ENCODE measurements around the gene DCDC1. TPM values are rescaled to one million over a fixed set of nuclear protein-coding genes. Genes with fewer than 3 reads are reported as not detected.

Gene DCDC1
- total RNA-seq, 1 donor from 2014 or later, result 0.03 TPM

GRCh38 chr11:31237819-31238760 lies 131.4 kb downstream of the DCDC1 start:
- DNase-seq (ENCODE audit: low read depth), result no peak

GRCh38 chr11:31236143-31236542 lies 133.4 kb downstream of the DCDC1 start:
- peak; percentile 7 for DNase-seq (ENCODE audit: low read depth)

GRCh38 chr11:31233425-31233824 lies 136.1 kb downstream of the DCDC1 start:
- DNase-seq (ENCODE audit: low read depth), result no peak

- no peak for DNase-seq (ENCODE audit: low read depth)
Measured at GRCh38 chr11:31231601-31232000, 137.9 kb downstream of the DCDC1 start.

- no peak for DNase-seq (ENCODE audit: low read depth)
Measured at GRCh38 chr11:31218847-31219246, 150.7 kb downstream of the DCDC1 start.

- DNase-seq (ENCODE audit: low read depth), result no peak
Measured at GRCh38 chr11:31214372-31214771, 155.2 kb downstream of the DCDC1 start.

GRCh38 chr11:31199378-31199777 lies 170.2 kb downstream of the DCDC1 start:
- no peak for DNase-seq (ENCODE audit: low read depth)

GRCh38 chr11:31173926-31174680 lies 195.4 kb downstream of the DCDC1 start:
- DNase-seq (ENCODE audit: low read depth), result no peak

GRCh38 chr11:31160504-31161422 lies 208.8 kb downstream of the DCDC1 start:
- DNase-seq (ENCODE audit: low read depth), result peak; percentile 10

- no peak for DNase-seq (ENCODE audit: low read depth)
Measured at GRCh38 chr11:31150841-31151240, 218.7 kb downstream of the DCDC1 start.

GRCh38 chr11:31150011-31150410 lies 219.5 kb downstream of the DCDC1 start:
- DNase-seq (ENCODE audit: low read depth), result no peak

GRCh38 chr11:31141789-31142188 lies 227.8 kb downstream of the DCDC1 start:
- no peak for DNase-seq (ENCODE audit: low read depth)

GRCh38 chr11:31139479-31139878 lies 230.1 kb downstream of the DCDC1 start:
- DNase-seq (ENCODE audit: low read depth), result no peak

- no peak for DNase-seq (ENCODE audit: low read depth)
Measured at GRCh38 chr11:31132531-31133421, 236.8 kb downstream of the DCDC1 start.

- DNase-seq (ENCODE audit: low read depth), result no peak
Measured at GRCh38 chr11:31131760-31132159, 237.8 kb downstream of the DCDC1 start.

GRCh38 chr11:31127290-31127689 lies 242.2 kb downstream of the DCDC1 start:
- DNase-seq (ENCODE audit: low read depth), result no peak

- no peak for DNase-seq (ENCODE audit: low read depth)
Measured at GRCh38 chr11:31120428-31120827, 249.1 kb downstream of the DCDC1 start.

GRCh38 chr11:31118566-31118965 lies 251.0 kb downstream of the DCDC1 start:
- DNase-seq (ENCODE audit: low read depth), result no peak

GRCh38 chr11:31117038-31117437 lies 252.5 kb downstream of the DCDC1 start:
- no peak for DNase-seq (ENCODE audit: low read depth)

- DNase-seq (ENCODE audit: low read depth), result no peak
Measured at GRCh38 chr11:31114442-31114841, 255.1 kb downstream of the DCDC1 start.

All from myocyte (in vitro differentiated cells).